ENCODE measurements around the gene C4orf17.

Gene C4orf17

DNA sequence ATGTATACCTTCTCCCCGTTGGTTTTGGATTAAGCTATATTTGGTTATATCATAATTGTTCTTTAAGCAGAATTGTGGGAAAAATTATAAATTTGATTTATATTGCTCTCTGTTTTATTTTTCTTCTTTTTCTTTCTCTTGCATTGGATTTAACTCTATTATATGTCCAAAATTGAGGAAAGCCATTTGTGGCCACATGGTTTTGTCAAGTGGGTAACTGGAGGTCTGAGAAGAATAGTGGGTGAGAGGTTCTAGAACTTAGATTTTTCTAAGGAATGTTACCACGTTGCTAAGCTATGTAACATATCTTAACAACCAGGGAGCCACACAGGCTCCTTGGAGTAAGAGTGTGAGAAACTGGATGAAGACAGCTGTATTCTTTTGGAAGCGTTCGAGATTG lies at the start of gene C4orf17:
TSS of gene C4orf17 (plus strand) at position 301 of the 400 bp plus-strand sequence. CDS start 2,061 bp downstream, outside the sequence.
- Histone ChIP-seq H3K4me3 (ENCODE audit: low read depth in 1 of 5, low read length in 5 of 5) (no peak within 1 kb of the TSS), H3K9me3 (ENCODE audit: control insufficient read depth in 5 of 5, low read length in 5 of 5) (no peaks in the 10 kb centered on the region), H3K9ac (ENCODE audit: low read length in 5 of 5) (no peak within 1 kb of the TSS), H3K27ac (ENCODE audit: low read depth, low read length) (no peak within 1 kb of the TSS), H3K27me3 (ENCODE audit: control insufficient read depth in 5 of 5, insufficient read depth in 4 of 5, low read length in 5 of 5) (no peaks in the 10 kb centered on the region), H3K4me1 (ENCODE audit: control insufficient read depth in 5 of 5, insufficient read depth in 5 of 5, low read length in 5 of 5) (no peaks in the 10 kb centered on the region), H3K36me3 (ENCODE audit: control insufficient read depth in 5 of 5, insufficient read depth in 5 of 5, low read length in 5 of 5) (no peaks in the 10 kb centered on the region)

DNA sequence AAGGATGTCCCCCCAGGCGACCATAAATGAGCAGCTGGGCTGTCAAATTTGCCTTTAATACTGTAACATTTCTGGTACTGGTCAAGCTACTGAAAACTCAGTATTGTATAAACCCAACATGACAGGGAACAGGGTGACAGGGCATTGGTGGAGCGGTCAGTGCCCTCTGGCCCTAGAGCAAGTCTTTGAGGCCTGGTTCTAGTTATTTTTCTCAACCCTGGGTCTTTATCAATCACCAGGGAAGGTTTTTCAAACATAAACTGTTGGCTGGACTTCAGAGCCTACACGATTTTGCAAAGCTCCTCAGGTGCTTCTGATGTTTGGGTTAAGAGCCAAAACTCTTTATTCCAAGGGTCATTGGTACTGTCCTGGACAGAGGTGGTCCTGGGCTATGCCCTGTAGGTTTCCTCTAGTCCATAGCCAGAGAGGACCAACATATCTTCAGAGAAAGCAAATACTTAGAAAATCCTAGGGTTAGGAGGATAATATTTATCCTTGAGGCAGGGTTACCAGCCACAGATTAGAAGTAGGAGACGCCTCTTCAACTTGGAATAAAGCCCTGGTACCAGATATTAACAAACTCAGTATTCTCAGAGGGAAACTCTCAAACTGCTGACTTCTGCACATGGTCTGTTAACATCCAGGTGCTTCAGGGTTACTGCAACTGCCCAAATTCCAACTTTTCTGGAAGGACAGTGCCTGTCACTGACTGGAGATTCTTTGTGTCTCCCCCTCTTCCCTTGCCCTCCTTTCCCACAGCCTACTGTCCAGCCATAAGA lies 49.0 kb upstream of the C4orf17 start:
- Histone ChIP-seq H3K4me1 (ENCODE audit: control insufficient read depth in 5 of 5, insufficient read depth in 5 of 5, low read length in 5 of 5) (peaks cover 0 to 4% (median 0%) of the 10 kb centered on the region in 5 donors), H3K27me3 (ENCODE audit: control insufficient read depth in 5 of 5, insufficient read depth in 4 of 5, low read length in 5 of 5) (no peaks in the 10 kb centered on the region), H3K4me3 (ENCODE audit: low read depth in 1 of 5, low read length in 5 of 5) (no peak overlapping the region), H3K9me3 (ENCODE audit: control insufficient read depth in 5 of 5, low read length in 5 of 5) (no peaks in the 10 kb centered on the region), H3K27ac (ENCODE audit: low read depth, low read length) (no peak overlapping the region), H3K9ac (ENCODE audit: low read length in 5 of 5) (no peak overlapping the region), H3K36me3 (ENCODE audit: control insufficient read depth in 5 of 5, insufficient read depth in 5 of 5, low read length in 5 of 5) (no peaks in the 10 kb centered on the region)

DNA sequence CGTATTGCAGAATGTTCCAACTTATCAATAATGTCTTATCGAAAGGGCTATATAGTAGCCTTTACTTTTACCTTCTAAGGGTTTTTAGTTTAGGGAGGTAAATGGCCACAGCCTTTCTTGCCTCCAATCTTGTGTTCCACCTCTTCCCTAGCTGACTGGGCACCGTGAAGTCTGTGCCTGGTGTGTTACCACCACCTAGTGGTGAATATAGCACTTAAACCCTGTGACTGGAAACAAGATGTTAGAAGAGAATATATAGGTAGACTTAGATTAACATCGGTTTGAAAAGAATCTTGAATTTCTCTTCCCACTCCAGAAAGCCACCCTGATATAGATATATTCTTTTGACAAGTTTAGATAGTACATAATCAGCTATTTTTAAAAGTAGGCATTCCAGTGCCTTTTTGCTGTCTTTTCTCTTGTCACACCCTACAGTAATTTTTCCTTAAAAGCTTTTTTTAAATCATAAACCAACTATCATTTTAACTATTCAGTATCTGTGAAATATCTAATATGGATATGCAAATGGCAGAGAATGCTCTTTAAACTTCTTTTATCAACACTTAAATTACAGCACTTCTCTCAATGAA lies 47.9 kb upstream of the C4orf17 start:
- Histone ChIP-seq H3K4me1 (ENCODE audit: control insufficient read depth in 5 of 5, insufficient read depth in 5 of 5, low read length in 5 of 5) (peaks cover 0 to 4% (median 0%) of the 10 kb centered on the region in 5 donors), H3K4me3 (ENCODE audit: low read depth in 1 of 5, low read length in 5 of 5) (no peak overlapping the region), H3K9me3 (ENCODE audit: control insufficient read depth in 5 of 5, low read length in 5 of 5) (no peaks in the 10 kb centered on the region), H3K27me3 (ENCODE audit: control insufficient read depth in 5 of 5, insufficient read depth in 4 of 5, low read length in 5 of 5) (no peaks in the 10 kb centered on the region), H3K27ac (ENCODE audit: low read depth, low read length) (no peak overlapping the region), H3K36me3 (ENCODE audit: control insufficient read depth in 5 of 5, insufficient read depth in 5 of 5, low read length in 5 of 5) (no peaks in the 10 kb centered on the region), H3K9ac (ENCODE audit: low read length in 5 of 5) (no peak overlapping the region)

DNA sequence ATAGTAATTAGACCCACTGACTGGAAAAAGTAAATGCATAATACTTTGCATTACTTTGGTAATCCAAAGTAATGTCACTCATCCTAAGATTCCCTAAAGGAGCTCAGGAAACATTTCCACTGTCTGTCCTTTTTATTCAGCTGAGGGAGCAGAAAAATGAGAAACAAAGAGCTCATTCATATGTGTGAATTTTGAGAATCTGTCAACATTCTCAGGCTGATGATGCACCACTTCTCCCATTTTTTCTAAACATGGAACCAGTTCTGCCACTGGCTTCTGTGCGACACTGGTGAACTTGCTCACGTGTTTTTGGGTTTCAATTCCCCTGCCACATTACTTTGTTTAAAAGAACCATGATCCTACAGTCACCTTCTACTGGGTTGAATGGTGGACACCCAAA lies 47.3 kb upstream of the C4orf17 start:
- Histone ChIP-seq H3K9ac (ENCODE audit: low read length in 5 of 5) (no peak overlapping the region), H3K4me3 (ENCODE audit: low read depth in 1 of 5, low read length in 5 of 5) (no peak overlapping the region), H3K36me3 (ENCODE audit: control insufficient read depth in 5 of 5, insufficient read depth in 5 of 5, low read length in 5 of 5) (no peaks in the 10 kb centered on the region)

DNA sequence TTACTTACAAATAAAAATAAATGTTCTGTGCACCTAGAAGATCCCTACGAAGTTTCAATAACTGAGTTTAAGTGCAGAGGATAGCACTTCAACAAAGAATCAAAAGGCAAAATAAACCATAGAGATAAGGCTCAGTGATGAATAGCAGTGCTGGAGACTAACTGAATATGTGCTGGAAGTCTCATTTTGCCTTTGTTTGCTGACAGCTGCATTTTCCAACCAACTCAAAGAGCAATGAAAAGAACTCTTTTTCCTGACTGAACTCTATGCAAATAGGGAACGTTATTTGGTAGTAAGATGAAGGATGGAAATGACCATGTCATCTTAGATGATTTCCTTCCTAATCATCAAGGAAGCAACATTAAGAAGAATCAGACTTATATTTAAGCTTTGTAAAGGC lies 42.9 kb upstream of the C4orf17 start:
- Histone ChIP-seq H3K4me3 (ENCODE audit: low read depth in 1 of 5, low read length in 5 of 5) (no peak overlapping the region), H3K9ac (ENCODE audit: low read length in 5 of 5) (no peak overlapping the region), H3K4me1 (ENCODE audit: control insufficient read depth in 5 of 5, insufficient read depth in 5 of 5, low read length in 5 of 5) (no peaks in the 10 kb centered on the region), H3K27me3 (ENCODE audit: control insufficient read depth in 5 of 5, insufficient read depth in 4 of 5, low read length in 5 of 5) (no peaks in the 10 kb centered on the region), H3K36me3 (ENCODE audit: control insufficient read depth in 5 of 5, insufficient read depth in 5 of 5, low read length in 5 of 5) (no peaks in the 10 kb centered on the region), H3K27ac (ENCODE audit: low read depth, low read length) (no peak overlapping the region), H3K9me3 (ENCODE audit: control insufficient read depth in 5 of 5, low read length in 5 of 5) (no peaks in the 10 kb centered on the region)

More for the DNA sequence above, 47.3 kb upstream of the C4orf17 start:
- H3K27me3 ChIP-seq (ENCODE audit: control insufficient read depth in 5 of 5, insufficient read depth in 4 of 5, low read length in 5 of 5): no peaks in the 10 kb centered on the region
- no peaks in the 10 kb centered on the region for H3K9me3 ChIP-seq (ENCODE audit: control insufficient read depth in 5 of 5, low read length in 5 of 5)
- H3K4me1 ChIP-seq (ENCODE audit: control insufficient read depth in 5 of 5, insufficient read depth in 5 of 5, low read length in 5 of 5): peaks cover 0 to 4% (median 0%) of the 10 kb centered on the region in 5 donors
- H3K27ac ChIP-seq (ENCODE audit: low read depth, low read length): no peak overlapping the region

DNA sequence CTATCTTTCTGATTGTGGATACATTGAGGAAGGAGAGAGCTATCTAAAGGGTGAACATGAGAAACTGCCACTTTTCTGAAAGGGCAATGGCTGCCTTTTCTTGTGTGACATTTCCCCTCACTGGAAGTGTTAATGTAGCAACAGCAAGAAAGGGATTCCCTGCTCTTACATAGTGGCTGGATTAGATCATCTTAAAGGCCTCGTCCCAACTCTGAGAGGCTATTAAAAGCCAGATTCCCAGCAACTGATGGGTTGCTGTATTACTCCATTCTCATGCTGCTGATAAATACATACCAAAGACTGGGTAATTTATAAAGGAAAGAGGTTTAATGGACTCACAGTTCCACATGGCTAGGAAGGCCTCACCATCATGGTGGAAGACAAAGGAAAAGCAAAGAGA lies 41.9 kb upstream of the C4orf17 start:
- no peaks in the 10 kb centered on the region for H3K36me3 ChIP-seq (ENCODE audit: control insufficient read depth in 5 of 5, insufficient read depth in 5 of 5, low read length in 5 of 5)
- no peak overlapping the region for H3K27ac ChIP-seq (ENCODE audit: low read depth, low read length)
- no peak overlapping the region for H3K4me3 ChIP-seq (ENCODE audit: low read depth in 1 of 5, low read length in 5 of 5)
- H3K9me3 ChIP-seq (ENCODE audit: control insufficient read depth in 5 of 5, low read length in 5 of 5): no peaks in the 10 kb centered on the region
- H3K27me3 ChIP-seq (ENCODE audit: control insufficient read depth in 5 of 5, insufficient read depth in 4 of 5, low read length in 5 of 5): no peaks in the 10 kb centered on the region
- H3K4me1 ChIP-seq (ENCODE audit: control insufficient read depth in 5 of 5, insufficient read depth in 5 of 5, low read length in 5 of 5): no peaks in the 10 kb centered on the region
- H3K9ac ChIP-seq (ENCODE audit: low read length in 5 of 5): no peak overlapping the region

DNA sequence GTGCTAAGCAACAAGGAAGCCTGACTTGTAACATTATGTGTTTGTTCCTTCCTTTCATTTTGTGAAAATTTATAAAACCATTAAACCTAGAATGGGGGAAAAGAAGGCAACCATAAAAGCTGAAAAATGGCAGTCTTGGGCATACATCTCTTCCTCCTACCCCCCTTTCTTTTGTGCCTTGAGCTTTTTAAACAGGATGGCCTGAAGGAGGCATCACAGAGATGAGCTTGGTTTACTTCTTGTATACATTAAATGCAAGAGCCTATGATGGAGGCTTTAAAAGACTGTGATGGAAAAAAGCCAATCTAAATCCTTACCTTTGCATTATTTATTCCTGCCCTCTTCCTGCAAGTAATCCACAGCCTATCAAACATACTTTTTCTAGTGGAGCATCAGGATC lies 39.5 kb upstream of the C4orf17 start:
- Histone ChIP-seq H3K9me3 (ENCODE audit: control insufficient read depth in 5 of 5, low read length in 5 of 5) (no peaks in the 10 kb centered on the region), H3K27ac (ENCODE audit: low read depth, low read length) (no peak overlapping the region), H3K9ac (ENCODE audit: low read length in 5 of 5) (no peak overlapping the region), H3K36me3 (ENCODE audit: control insufficient read depth in 5 of 5, insufficient read depth in 5 of 5, low read length in 5 of 5) (no peaks in the 10 kb centered on the region), H3K27me3 (ENCODE audit: control insufficient read depth in 5 of 5, insufficient read depth in 4 of 5, low read length in 5 of 5) (no peaks in the 10 kb centered on the region), H3K4me1 (ENCODE audit: control insufficient read depth in 5 of 5, insufficient read depth in 5 of 5, low read length in 5 of 5) (no peaks in the 10 kb centered on the region), H3K4me3 (ENCODE audit: low read depth in 1 of 5, low read length in 5 of 5) (no peak overlapping the region)

DNA sequence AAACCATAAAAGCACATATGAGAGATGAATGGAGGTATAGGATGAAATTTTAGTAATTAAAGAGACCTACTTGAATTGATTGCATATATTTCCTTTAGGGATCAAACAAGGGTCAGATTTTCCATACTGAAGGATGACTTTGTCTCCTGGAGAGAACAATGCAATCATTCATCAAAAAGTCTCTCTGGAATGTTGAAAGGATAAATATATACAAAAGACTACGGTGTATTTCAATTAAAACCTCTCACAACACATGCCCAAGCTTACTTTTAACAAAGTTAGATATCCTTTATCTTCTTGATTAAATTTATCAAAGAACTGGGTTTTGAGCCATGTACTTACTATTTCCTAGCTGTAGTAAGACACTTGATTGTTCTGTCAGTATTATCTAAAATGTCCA lies 38.9 kb upstream of the C4orf17 start:
- H3K4me3 ChIP-seq (ENCODE audit: low read depth in 1 of 5, low read length in 5 of 5): no peak overlapping the region
- no peaks in the 10 kb centered on the region for H3K27me3 ChIP-seq (ENCODE audit: control insufficient read depth in 5 of 5, insufficient read depth in 4 of 5, low read length in 5 of 5)
- H3K27ac ChIP-seq (ENCODE audit: low read depth, low read length): no peak overlapping the region
- no peaks in the 10 kb centered on the region for H3K36me3 ChIP-seq (ENCODE audit: control insufficient read depth in 5 of 5, insufficient read depth in 5 of 5, low read length in 5 of 5)
- no peak overlapping the region for H3K9ac ChIP-seq (ENCODE audit: low read length in 5 of 5)
- H3K9me3 ChIP-seq (ENCODE audit: control insufficient read depth in 5 of 5, low read length in 5 of 5): no peaks in the 10 kb centered on the region
- no peaks in the 10 kb centered on the region for H3K4me1 ChIP-seq (ENCODE audit: control insufficient read depth in 5 of 5, insufficient read depth in 5 of 5, low read length in 5 of 5)

DNA sequence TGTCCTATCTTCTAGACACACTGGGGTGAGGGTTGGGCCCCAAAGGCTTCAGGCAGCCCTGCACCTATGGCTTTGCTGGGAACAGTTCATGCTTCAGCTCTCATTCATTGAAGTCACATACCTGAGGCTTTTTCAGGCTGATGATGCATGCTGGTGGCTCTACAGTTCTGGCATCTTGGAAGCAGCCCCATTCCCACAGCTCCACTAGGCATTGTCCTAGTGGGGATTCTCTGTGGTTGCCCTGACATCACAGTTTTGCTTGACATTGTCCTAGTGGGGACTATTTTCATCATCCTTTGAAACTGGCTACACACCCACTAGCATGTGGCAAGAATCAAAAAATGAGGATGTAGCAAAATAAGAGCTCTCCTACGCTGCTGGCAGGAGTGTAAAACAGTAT lies 37.7 kb upstream of the C4orf17 start:
- Histone ChIP-seq H3K27ac (ENCODE audit: low read depth, low read length) (no peak overlapping the region), H3K9me3 (ENCODE audit: control insufficient read depth in 5 of 5, low read length in 5 of 5) (no peaks in the 10 kb centered on the region), H3K27me3 (ENCODE audit: control insufficient read depth in 5 of 5, insufficient read depth in 4 of 5, low read length in 5 of 5) (no peaks in the 10 kb centered on the region), H3K9ac (ENCODE audit: low read length in 5 of 5) (no peak overlapping the region), H3K4me3 (ENCODE audit: low read depth in 1 of 5, low read length in 5 of 5) (no peak overlapping the region), H3K36me3 (ENCODE audit: control insufficient read depth in 5 of 5, insufficient read depth in 5 of 5, low read length in 5 of 5) (no peaks in the 10 kb centered on the region), H3K4me1 (ENCODE audit: control insufficient read depth in 5 of 5, insufficient read depth in 5 of 5, low read length in 5 of 5) (no peaks in the 10 kb centered on the region)

DNA sequence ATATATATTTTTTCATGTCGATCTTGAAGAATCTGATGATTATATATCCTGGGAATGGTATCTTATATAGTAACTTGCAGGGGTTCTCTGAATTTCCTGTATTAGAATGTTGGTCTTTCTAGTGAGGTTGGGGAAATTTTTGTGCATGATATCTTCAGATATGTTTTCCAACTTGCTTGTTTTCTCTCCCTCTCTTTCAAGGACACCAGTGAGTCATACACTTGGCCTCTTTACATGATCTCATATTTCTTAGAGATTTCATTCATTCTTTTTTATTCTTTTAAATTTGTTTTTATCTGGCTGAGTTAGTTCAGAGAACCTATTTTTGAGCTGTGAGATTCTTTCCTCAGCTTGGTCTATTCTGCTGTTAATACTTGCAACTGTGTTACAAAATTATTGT lies 27.2 kb upstream of the C4orf17 start:
- Histone ChIP-seq H3K4me3 (ENCODE audit: low read depth in 1 of 5, low read length in 5 of 5) (no peak overlapping the region), H3K27ac (ENCODE audit: low read depth, low read length) (no peak overlapping the region), H3K4me1 (ENCODE audit: control insufficient read depth in 5 of 5, insufficient read depth in 5 of 5, low read length in 5 of 5) (no peaks in the 10 kb centered on the region), H3K36me3 (ENCODE audit: control insufficient read depth in 5 of 5, insufficient read depth in 5 of 5, low read length in 5 of 5) (no peaks in the 10 kb centered on the region), H3K27me3 (ENCODE audit: control insufficient read depth in 5 of 5, insufficient read depth in 4 of 5, low read length in 5 of 5) (no peaks in the 10 kb centered on the region), H3K9ac (ENCODE audit: low read length in 5 of 5) (no peak overlapping the region), H3K9me3 (ENCODE audit: control insufficient read depth in 5 of 5, low read length in 5 of 5) (peaks cover 0 to 34% (median 29%) of the 10 kb centered on the region in 5 donors)

All from subcutaneous abdominal adipose tissue (tissue), 5 donors.